ENCODE measurements around the gene WDR4. TPM values are rescaled to one million over a fixed set of nuclear protein-coding genes. Genes with fewer than 3 reads are reported as not detected.

Gene WDR4
- total RNA-seq, 1 donor from 2014 or later = 6.0 TPM

DNA sequence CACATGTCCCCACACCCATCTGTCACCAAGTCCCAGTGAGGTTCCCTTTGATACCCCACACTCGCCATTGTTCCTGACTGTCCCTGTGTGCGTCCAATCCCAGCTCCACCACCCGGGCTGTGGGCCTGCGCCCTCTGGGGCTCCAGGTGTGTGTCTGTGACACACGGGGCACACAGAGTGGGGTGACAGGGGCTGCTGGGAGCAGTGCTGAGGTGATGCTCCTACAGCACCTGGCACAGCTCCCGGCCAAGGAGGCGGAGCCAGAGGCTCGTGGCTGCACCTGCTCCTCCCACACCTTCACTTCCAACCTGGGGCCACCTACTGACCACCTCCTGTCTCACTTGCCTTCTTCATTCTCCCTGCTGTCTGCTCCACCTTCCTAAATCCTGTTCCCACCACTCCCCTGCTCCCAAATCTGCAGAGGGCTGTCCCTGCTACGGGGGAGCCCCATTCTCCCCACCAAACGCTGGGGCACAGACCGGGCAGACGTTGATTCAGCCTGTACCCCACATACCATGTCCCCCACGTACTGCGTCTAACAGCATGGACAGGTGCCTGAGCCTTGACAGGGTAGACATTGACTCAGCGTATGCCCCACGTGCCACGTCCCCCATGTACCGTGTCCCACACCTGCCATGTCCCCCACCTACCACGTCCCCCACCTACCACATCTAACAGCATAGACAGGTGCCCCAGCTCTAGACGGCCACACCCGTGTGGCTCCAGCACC, 16.4 kb downstream of the WDR4 start:
- Histone ChIP-seq H3K27me3 (ENCODE audit: low read depth) (no peaks in the 10 kb centered on the region), H3K9me3 (replicated peaks) (no peaks in the 10 kb centered on the region), H3K4me3 (no peak overlapping the region), H3K4me1 (peaks cover 35% of the 10 kb centered on the region), H3K27ac (replicated peaks) (no peak overlapping the region), H3K36me3 (peaks cover 47% of the 10 kb centered on the region)
- no peak for DNase-seq
- intact Hi-C loops (cut with micrococcal nuclease) = no loop called here
- no peak for TF ChIP-seq CTCF (IDR thresholded peaks at IDR 0.05; ENCODE audit: borderline replicate concordance)

DNA sequence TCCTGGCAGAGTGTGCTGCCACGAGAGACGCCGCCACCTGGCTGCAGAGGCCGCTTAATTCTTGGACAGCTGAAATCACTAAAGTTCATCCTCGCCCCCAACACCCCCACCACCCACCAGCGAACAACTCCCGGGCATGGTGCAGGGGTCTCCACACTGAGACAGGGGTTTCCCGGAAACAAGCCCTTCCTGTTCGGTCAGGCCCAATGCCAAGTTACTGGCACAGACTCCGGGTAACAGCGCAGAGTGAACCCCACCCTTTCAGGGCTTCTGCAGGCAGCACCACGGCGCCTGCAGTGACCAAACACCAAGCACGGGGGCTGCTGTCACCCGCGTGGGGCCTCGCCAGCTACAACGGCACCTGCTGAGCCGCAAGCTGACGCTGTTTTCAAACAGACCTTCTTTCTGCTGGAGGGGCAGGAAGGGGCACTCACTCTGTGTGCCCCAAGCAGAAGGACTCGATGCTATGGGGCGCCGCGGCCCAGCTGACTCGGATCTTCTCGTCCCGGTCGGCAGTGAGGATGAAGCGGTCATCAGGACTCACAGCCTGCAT, 17.4 kb downstream of the WDR4 start:
- peak; percentile 23 for TF ChIP-seq CTCF (IDR thresholded peaks at IDR 0.05; ENCODE audit: borderline replicate concordance)
- peak overlapping the region; percentile 5 for H3K27ac ChIP-seq (replicated peaks)
- H3K27me3 ChIP-seq (ENCODE audit: low read depth) = no peaks in the 10 kb centered on the region
- intact Hi-C loops (cut with micrococcal nuclease) = no loop called here
- peaks cover 35% of the 10 kb centered on the region for H3K4me1 ChIP-seq
- no peak overlapping the region for H3K4me3 ChIP-seq
- no peak for DNase-seq
- H3K9me3 ChIP-seq (replicated peaks) = no peaks in the 10 kb centered on the region
- peaks cover 44% of the 10 kb centered on the region for H3K36me3 ChIP-seq

GRCh38 chr21:42861311-42861847, 18.0 kb downstream of the WDR4 start:
- H3K36me3 ChIP-seq = peaks cover 49% of the 10 kb centered on the region
- no peaks in the 10 kb centered on the region for H3K27me3 ChIP-seq (ENCODE audit: low read depth)
- no peaks in the 10 kb centered on the region for H3K9me3 ChIP-seq (replicated peaks)
- no peak for TF ChIP-seq CTCF (IDR thresholded peaks at IDR 0.05; ENCODE audit: borderline replicate concordance)
- no peak overlapping the region for H3K4me3 ChIP-seq
- peaks cover 34% of the 10 kb centered on the region for H3K4me1 ChIP-seq
- peak overlapping the region; percentile 5 for H3K27ac ChIP-seq (replicated peaks)
- intact Hi-C loops (cut with micrococcal nuclease) = no loop called here
- DNase-seq = no peak

DNA sequence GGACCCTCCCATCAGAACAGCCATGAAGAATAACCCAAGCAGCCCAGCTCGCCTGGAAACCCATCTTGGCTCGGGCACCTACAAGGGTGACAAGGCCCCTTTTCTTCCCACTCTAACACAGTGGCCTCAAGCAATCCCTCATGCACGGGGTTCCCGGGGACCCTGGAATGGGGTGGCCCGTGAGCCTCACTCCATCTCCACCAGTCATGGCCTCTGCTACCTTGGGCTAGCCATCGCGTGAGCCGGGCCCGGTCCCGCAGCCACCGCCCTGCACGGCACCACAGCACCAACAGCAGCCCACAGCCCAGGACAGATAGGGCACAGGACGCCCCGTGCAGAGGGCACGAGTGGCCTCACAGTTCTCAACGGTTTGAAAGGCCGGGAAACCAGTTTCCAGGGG, 19.0 kb downstream of the WDR4 start:
- peaks cover 59% of the 10 kb centered on the region for H3K36me3 ChIP-seq
- H3K27me3 ChIP-seq (ENCODE audit: low read depth) = no peaks in the 10 kb centered on the region
- no peak overlapping the region for H3K4me3 ChIP-seq
- DNase-seq = no peak
- H3K4me1 ChIP-seq = peaks cover 24% of the 10 kb centered on the region
- no peak overlapping the region for H3K27ac ChIP-seq (replicated peaks)
- H3K9me3 ChIP-seq (replicated peaks) = no peaks in the 10 kb centered on the region
- no peak for TF ChIP-seq CTCF (IDR thresholded peaks at IDR 0.05; ENCODE audit: borderline replicate concordance)
- intact Hi-C loops (cut with micrococcal nuclease) = no loop called here

- Histone ChIP-seq H3K27ac (replicated peaks) (no peak overlapping the region), H3K36me3 (peaks cover 64% of the 10 kb centered on the region), H3K27me3 (ENCODE audit: low read depth) (no peaks in the 10 kb centered on the region), H3K4me3 (no peak overlapping the region), H3K4me1 (peaks cover 19% of the 10 kb centered on the region), H3K9me3 (replicated peaks) (no peaks in the 10 kb centered on the region)
- DNase-seq = no peak
- intact Hi-C loops (cut with micrococcal nuclease) = no loop called here
- TF ChIP-seq CTCF (IDR thresholded peaks at IDR 0.05; ENCODE audit: borderline replicate concordance) = no peak
These were observed 19.5 kb downstream of the WDR4 start for GRCh38 chr21:42859891-42860230.

Data from left ventricle myocardium inferior (tissue), 1 donor.